Measurements from ENCODE around the gene P4HA3. TPM values are rescaled to one million over a fixed set of nuclear protein-coding genes. Genes with fewer than 3 reads are reported as not detected.

Gene P4HA3
- 0.96 TPM for total RNA-seq
- long read RNA-seq, partial matches to known transcripts, result 0 of 9 reads
- long read RNA-seq, other reads (novel, unspliced or antisense), result 9 of 9 reads

GRCh38 chr11:74311352-74311926 is at the start of gene P4HA3:
Gene P4HA3, minus strand, starts transcription at chr11:74311640. Its CDS starts 29 bp downstream, at chr11:74311611.
- intact Hi-C loops (cut with DNase I), result no loop called here
- ATAC-seq (peak; percentile 97), DNase-seq (peak; percentile 89)
- TF ChIP-seq, protein P1, sequence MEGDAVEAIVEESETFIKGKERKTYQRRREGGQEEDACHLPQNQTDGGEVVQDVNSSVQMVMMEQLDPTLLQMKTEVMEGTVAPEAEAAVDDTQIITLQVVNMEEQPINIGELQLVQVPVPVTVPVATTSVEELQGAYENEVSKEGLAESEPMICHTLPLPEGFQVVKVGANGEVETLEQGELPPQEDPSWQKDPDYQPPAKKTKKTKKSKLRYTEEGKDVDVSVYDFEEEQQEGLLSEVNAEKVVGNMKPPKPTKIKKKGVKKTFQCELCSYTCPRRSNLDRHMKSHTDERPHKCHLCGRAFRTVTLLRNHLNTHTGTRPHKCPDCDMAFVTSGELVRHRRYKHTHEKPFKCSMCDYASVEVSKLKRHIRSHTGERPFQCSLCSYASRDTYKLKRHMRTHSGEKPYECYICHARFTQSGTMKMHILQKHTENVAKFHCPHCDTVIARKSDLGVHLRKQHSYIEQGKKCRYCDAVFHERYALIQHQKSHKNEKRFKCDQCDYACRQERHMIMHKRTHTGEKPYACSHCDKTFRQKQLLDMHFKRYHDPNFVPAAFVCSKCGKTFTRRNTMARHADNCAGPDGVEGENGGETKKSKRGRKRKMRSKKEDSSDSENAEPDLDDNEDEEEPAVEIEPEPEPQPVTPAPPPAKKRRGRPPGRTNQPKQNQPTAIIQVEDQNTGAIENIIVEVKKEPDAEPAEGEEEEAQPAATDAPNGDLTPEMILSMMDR (IDR thresholded peaks at IDR 0.05), result peak; percentile 6
- Histone ChIP-seq H3K9me3 (peaks cover 4% of the 10 kb centered on the region), H3K27me3 (no peaks in the 10 kb centered on the region), H3K27ac (no peak within 1 kb of the TSS), H3K4me1 (peaks cover 7% of the 10 kb centered on the region), H3K4me3 (peak within 1 kb of the TSS; percentile 51), H3K36me3 (no peaks in the 10 kb centered on the region)

DNA sequence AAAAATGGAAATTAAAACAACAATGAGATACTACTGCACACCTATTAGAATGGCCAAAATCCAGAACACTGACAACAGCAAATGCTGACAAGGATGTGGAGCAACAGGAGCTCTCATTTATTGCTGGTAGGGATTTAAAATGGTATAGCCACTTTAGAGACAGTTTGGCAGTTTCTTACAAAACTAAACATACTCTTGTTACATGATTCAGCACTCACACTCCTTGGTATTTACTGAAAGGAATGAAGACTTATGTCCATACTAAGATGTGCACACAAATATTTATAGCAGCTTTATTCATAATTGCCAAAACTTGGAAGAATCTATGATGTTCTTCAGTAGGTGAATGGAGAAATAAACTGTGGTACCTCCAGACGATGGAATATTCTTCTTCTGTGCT is 46.0 kb upstream of the P4HA3 start:
- Histone ChIP-seq H3K36me3 (no peaks in the 10 kb centered on the region), H3K4me3 (no peak overlapping the region), H3K9me3 (no peaks in the 10 kb centered on the region), H3K27me3 (no peaks in the 10 kb centered on the region), H3K27ac (no peak overlapping the region), H3K4me1 (no peaks in the 10 kb centered on the region)
- TF ChIP-seq, protein P1 (IDR thresholded peaks at IDR 0.05), result no peak
- ATAC-seq (no peak), DNase-seq (no peak)
- intact Hi-C loops (cut with DNase I), result no loop called here

DNA sequence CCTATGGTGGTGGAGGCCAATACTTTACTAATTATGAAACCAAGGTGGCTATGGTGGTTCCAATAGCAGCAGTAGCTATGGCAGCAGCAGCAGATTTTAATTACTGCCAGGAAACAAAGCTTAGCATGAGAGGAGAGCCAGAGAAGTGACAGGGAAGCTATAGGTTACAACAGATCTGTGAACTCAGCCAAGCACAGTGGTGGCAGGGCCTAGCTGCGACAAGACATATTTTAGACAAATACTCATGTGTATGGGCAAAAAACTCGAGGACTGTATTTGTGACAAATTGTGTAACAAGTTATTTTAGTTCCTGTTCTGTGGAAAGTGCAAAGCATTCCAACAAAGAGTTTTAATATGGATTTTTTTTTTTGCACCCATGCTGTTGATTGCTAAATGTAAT is 44.2 kb upstream of the P4HA3 start:
- Histone ChIP-seq H3K9me3 (no peaks in the 10 kb centered on the region), H3K27ac (no peak overlapping the region), H3K4me1 (no peaks in the 10 kb centered on the region), H3K27me3 (no peaks in the 10 kb centered on the region), H3K36me3 (no peaks in the 10 kb centered on the region), H3K4me3 (no peak overlapping the region)
- intact Hi-C loops (cut with DNase I), result no loop called here
- DNase-seq, result no peak
- TF ChIP-seq, protein P1 (IDR thresholded peaks at IDR 0.05), result no peak
- no peak for ATAC-seq

- DNase-seq (no peak), ATAC-seq (no peak)
- Histone ChIP-seq H3K9me3 (no peaks in the 10 kb centered on the region), H3K36me3 (no peaks in the 10 kb centered on the region), H3K4me3 (no peak overlapping the region), H3K27me3 (no peaks in the 10 kb centered on the region), H3K27ac (no peak overlapping the region), H3K4me1 (no peaks in the 10 kb centered on the region)
- TF ChIP-seq, protein P1 (IDR thresholded peaks at IDR 0.05), result no peak
- intact Hi-C loops (cut with DNase I), result no loop called here
Measured at GRCh38 chr11:74354036-74354435, 42.6 kb upstream of the P4HA3 start.

GRCh38 chr11:74347381-74347780 is 35.9 kb upstream of the P4HA3 start:
- no peak overlapping the region for H3K27ac ChIP-seq
- no peaks in the 10 kb centered on the region for H3K27me3 ChIP-seq
- intact Hi-C loops (cut with DNase I), result no loop called here
- H3K36me3 ChIP-seq, result no peaks in the 10 kb centered on the region
- H3K4me3 ChIP-seq, result no peak overlapping the region
- TF ChIP-seq, protein P1 (IDR thresholded peaks at IDR 0.05), result no peak
- H3K4me1 ChIP-seq, result no peaks in the 10 kb centered on the region
- DNase-seq (no peak), ATAC-seq (no peak)
- no peaks in the 10 kb centered on the region for H3K9me3 ChIP-seq

DNA sequence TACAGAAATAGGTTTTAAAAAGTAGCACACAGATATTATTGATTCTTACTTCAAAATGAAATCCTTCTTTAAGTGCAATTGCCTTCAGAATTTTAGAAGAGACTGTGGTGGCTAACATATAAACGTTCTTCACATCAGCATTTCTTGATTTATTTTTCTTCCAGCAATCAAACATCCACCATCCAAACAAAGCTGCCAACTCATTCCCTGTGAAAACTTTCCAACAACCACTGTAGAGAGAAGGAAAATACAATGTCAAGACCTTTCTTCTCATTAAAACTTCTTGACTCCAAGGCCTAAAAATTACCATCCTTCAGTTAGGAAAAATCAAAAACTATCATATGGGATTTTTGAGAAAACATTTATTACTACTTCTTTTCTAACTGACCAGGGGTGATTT is 34.0 kb upstream of the P4HA3 start:
- Histone ChIP-seq H3K36me3 (no peaks in the 10 kb centered on the region), H3K27ac (no peak overlapping the region), H3K9me3 (no peaks in the 10 kb centered on the region), H3K27me3 (no peaks in the 10 kb centered on the region), H3K4me3 (no peak overlapping the region), H3K4me1 (no peaks in the 10 kb centered on the region)
- intact Hi-C loops (cut with DNase I), result no loop called here
- DNase-seq (no peak), ATAC-seq (no peak)
- TF ChIP-seq, protein P1 (IDR thresholded peaks at IDR 0.05), result no peak
